HepG2 (cell line): ENCODE data around the gene FOSL2. TPM values are rescaled to one million over a fixed set of nuclear protein-coding genes. Genes with fewer than 3 reads are reported as not detected.

Source experiments
- CHD4 ChIP-seq: fragments of 200-600 bp; sonication (generic); IDR thresholded peaks from 2 replicates; pipeline ENCODE4 v1.7.0; 2017; ENCODE audit warnings: mild to moderate bottlenecking, low read length, borderline replicate concordance
- ETV5 ChIP-seq: IDR thresholded peaks from 2 replicates; pipeline ENCODE4 v1.6.1; 2018; ENCODE audit warnings: missing biosample characterization, missing genetic modification reagents, inconsistent platforms, borderline replicate concordance
- FOXK2 ChIP-seq: fragments of 450-650 bp; IDR thresholded peaks from 2 replicates; pipeline ENCODE4 v1.6.1; 2016
- HNF4A ChIP-seq: sonication (generic); formaldehyde crosslinking; IDR thresholded peaks from 2 replicates; pipeline ENCODE4 v1.4.0; 2020; ENCODE audit warnings: missing genetic modification reagents
- HOXA3 ChIP-seq: sonication (generic); formaldehyde crosslinking; IDR thresholded peaks from 2 replicates; pipeline ENCODE4 v1.5.0; 2020; ENCODE audit warnings: missing genetic modification reagents
- MEF2D ChIP-seq: sonication (generic); formaldehyde crosslinking; IDR thresholded peaks from 2 replicates; pipeline ENCODE4 v1.5.1; 2020; ENCODE audit warnings: mild to moderate bottlenecking, missing genetic modification reagents
- MIER2 ChIP-seq: IDR thresholded peaks from 2 replicates; pipeline ENCODE4 v1.6.1; 2016; ENCODE audit warnings: missing biosample characterization, missing genetic modification reagents
- NR2F1 ChIP-seq, 2 experiments: fragments of 450-650 bp in 1 of 2; formaldehyde crosslinking in 1 of 2; IDR thresholded peaks; 2 replicates each; pipeline versions ENCODE4 v1.5.0 to v1.6.1; 2016 to 2020; ENCODE audit warnings: mild to moderate bottlenecking in 1 of 2, missing compliant biosample characterization in 1 of 2, missing genetic modification reagents in 1 of 2, moderate library complexity in 1 of 2
- SIN3A ChIP-seq: IDR thresholded peaks from 2 replicates; pipeline ENCODE4 v1.6.1; 2011; ENCODE audit warnings: low read depth, mild to moderate bottlenecking, control low read depth, low read length, borderline replicate concordance
- SNRNP70 ChIP-seq: fragments of 200-400 bp; formaldehyde crosslinking; IDR thresholded peaks from 2 replicates; pipeline ENCODE4 v1.6.1; 2017; ENCODE audit warnings: mild to moderate bottlenecking, low read depth, low read length, moderate library complexity
- THAP11 ChIP-seq: IDR thresholded peaks from 2 replicates; pipeline ENCODE4 v1.6.1; 2016; ENCODE audit warnings: missing biosample characterization, missing genetic modification reagents
- ZMAT3 ChIP-seq: sonication (generic); formaldehyde crosslinking; conservative IDR thresholded peaks from 2 replicates; pipeline ENCODE4 v1.7.0; 2021; ENCODE audit warnings: missing genetic modification reagents
- ZNF232 ChIP-seq: sonication (generic); formaldehyde crosslinking; IDR thresholded peaks from 2 replicates; pipeline ENCODE4 v1.4.0; 2020; ENCODE audit warnings: missing genetic modification reagents, borderline replicate concordance
- ZNF547 ChIP-seq: sonication (generic); formaldehyde crosslinking; IDR thresholded peaks from 2 replicates; pipeline ENCODE4 v1.5.1; 2020; ENCODE audit warnings: mild to moderate bottlenecking, missing genetic modification reagents
- ZNF552 ChIP-seq: sonication (generic); formaldehyde crosslinking; IDR thresholded peaks from 2 replicates; pipeline ENCODE4 v1.9.0; 2022; ENCODE audit warnings: missing genetic modification reagents, mild to moderate bottlenecking, borderline replicate concordance
- ZNF747 ChIP-seq: sonication (generic); formaldehyde crosslinking; IDR thresholded peaks from 2 replicates; pipeline ENCODE4 v1.8.1; 2023; ENCODE audit warnings: missing genetic modification reagents, mild to moderate bottlenecking, borderline replicate concordance
- ZNF75D ChIP-seq: sonication (generic); formaldehyde crosslinking; IDR thresholded peaks from 2 replicates; pipeline ENCODE4 v1.8.1; 2023; ENCODE audit warnings: missing genetic modification reagents, mild to moderate bottlenecking, borderline replicate concordance
- polyA plus RNA-seq, 8 experiments: library from polyadenylated mRNA; depleted of rRNA in 3 of 8; stranded (reverse) in 7 of 8; unstranded in 1 of 8; fragments of >200 nt; fragmentation: Illumina TruSeq in 4 of 8; extraction: Trizol in 4 of 8; gene quantifications; 2 replicates each; pipeline versions ENCODE4 v1.2.1 to v1.2.3, GENCODE V29; 2011 to 2016; ENCODE audit warnings: low read depth in 4 of 8, missing spikeins in 1 of 8, mixed read lengths in 1 of 8; ENCODE audit not compliant: insufficient read depth in 1 of 8
- total RNA-seq, 5 experiments: library from RNA; depleted of rRNA; stranded (reverse); fragments of >200 nt; fragmentation: Illumina TruSeq; extraction: Trizol; gene quantifications; 2 replicates each; pipeline ENCODE4 v1.2.3, GENCODE V29; 2016; ENCODE audit warnings: low read depth in 1 of 5
- TF ChIP-seq, protein P1 (sequence below): sonication (generic); formaldehyde crosslinking; IDR thresholded peaks from 2 replicates; pipeline ENCODE4 v1.8.1; 2022; ENCODE audit warnings: mild to moderate bottlenecking, missing genetic modification reagents
- TF ChIP-seq, protein P2 (sequence below): IDR thresholded peaks from 2 replicates; pipeline ENCODE4 v1.6.1; 2012; ENCODE audit warnings: inconsistent platforms
- TF ChIP-seq, protein P3 (sequence below): sonication (generic); formaldehyde crosslinking; IDR thresholded peaks from 2 replicates; pipeline ENCODE4 v1.4.0; 2020; ENCODE audit warnings: low read depth, mild to moderate bottlenecking, missing genetic modification reagents
- TF ChIP-seq, protein P4 (sequence below): IDR thresholded peaks from 2 replicates; pipeline ENCODE4 v1.6.1; 2012; ENCODE audit warnings: low read depth, low read length, improper control_type of control experiment
- TF ChIP-seq, protein P5 (sequence below): sonication (generic); formaldehyde crosslinking; IDR thresholded peaks from 2 replicates; pipeline ENCODE4 v1.5.1; 2020; ENCODE audit warnings: missing genetic modification reagents, mild to moderate bottlenecking, borderline replicate concordance
- TF ChIP-seq, protein P6 (sequence below): sonication (generic); formaldehyde crosslinking; IDR thresholded peaks from 2 replicates; pipeline ENCODE4 v1.8.1; 2023; ENCODE audit warnings: mild to moderate bottlenecking, missing genetic modification reagents

FOSL2 gene
- total and polyA plus RNA-seq, 2 of the 13 experiments (the other 11 are each of a cell fraction or from before 2014, with no cell fraction given) = 3.4 to 18.1 TPM

DNA sequence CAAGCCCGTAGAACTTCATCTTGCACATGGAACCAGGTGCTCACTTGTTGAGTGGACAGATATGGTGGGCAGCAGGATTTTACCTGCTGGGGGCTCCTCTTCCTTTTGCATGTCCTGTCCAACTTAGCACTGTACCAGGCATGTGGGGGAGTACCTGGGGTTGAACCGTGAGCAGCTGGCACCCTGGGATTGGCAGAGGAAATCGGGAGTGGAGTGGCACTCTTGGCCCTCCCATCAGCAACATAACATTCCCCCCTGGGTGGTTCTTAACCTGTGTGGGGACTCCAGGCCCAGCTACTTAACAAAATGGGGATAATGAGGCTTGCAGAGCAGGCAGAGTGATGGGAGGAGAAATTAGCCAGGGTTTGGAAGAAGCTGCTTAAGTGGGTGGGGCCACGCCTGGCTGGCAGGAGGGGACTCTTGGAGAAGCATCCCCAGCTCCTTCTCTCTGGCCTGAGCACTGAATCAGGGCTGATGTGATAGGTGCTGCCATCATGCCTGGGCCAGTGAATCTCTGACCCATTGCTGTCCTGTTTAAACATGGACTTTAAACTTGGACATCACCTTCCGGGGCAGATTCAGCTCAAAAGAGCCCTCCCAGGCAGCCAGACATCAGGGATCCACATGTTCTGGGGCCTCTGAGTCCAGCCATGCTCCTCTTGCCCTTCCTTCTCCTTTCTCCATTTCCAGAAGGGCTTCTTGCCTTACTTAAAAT lies 15.5 kb downstream of the FOSL2 start (continued):
- no peak for TF ChIP-seq ZNF232 (CRISPR knock-in tag)
- TF ChIP-seq, protein P1, sequence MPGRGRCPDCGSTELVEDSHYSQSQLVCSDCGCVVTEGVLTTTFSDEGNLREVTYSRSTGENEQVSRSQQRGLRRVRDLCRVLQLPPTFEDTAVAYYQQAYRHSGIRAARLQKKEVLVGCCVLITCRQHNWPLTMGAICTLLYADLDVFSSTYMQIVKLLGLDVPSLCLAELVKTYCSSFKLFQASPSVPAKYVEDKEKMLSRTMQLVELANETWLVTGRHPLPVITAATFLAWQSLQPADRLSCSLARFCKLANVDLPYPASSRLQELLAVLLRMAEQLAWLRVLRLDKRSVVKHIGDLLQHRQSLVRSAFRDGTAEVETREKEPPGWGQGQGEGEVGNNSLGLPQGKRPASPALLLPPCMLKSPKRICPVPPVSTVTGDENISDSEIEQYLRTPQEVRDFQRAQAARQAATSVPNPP (CRISPR knock-in tag) = no peak
- 0 out of 2 replicates have a peak, but pooled peaks have one; percentile 34 for TF ChIP-seq MIER2
- TF ChIP-seq THAP11 (CRISPR knock-in tag) = peak; percentile 31; the same call in 1 of the 2 replicates
- TF ChIP-seq, protein P2, sequence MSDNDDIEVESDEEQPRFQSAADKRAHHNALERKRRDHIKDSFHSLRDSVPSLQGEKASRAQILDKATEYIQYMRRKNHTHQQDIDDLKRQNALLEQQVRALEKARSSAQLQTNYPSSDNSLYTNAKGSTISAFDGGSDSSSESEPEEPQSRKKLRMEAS = peak; percentile 76
- no peak for TF ChIP-seq ZNF552
- peak; percentile 54 to 58; a peak in 1 of 4 replicates for TF ChIP-seq NR2F1 (CRISPR knock-in tag; IDR thresholded peaks at IDR 0.05)
- TF ChIP-seq, protein P3, sequence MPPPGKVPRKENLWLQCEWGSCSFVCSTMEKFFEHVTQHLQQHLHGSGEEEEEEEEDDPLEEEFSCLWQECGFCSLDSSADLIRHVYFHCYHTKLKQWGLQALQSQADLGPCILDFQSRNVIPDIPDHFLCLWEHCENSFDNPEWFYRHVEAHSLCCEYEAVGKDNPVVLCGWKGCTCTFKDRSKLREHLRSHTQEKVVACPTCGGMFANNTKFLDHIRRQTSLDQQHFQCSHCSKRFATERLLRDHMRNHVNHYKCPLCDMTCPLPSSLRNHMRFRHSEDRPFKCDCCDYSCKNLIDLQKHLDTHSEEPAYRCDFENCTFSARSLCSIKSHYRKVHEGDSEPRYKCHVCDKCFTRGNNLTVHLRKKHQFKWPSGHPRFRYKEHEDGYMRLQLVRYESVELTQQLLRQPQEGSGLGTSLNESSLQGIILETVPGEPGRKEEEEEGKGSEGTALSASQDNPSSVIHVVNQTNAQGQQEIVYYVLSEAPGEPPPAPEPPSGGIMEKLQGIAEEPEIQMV (CRISPR knock-in tag) = no peak
- TF ChIP-seq ETV5 (CRISPR knock-in tag) = peak; percentile 70; the same call in 1 of the 2 replicates
- TF ChIP-seq ZMAT3 (CRISPR knock-in tag) = no peak
- peak; percentile 36; the same call in 1 of the 2 replicates for TF ChIP-seq HOXA3 (CRISPR knock-in tag)
- no peak for TF ChIP-seq ZNF547
- no peak for TF ChIP-seq ZNF747 (CRISPR knock-in tag)
- no peak for TF ChIP-seq SNRNP70
- TF ChIP-seq, protein P4, sequence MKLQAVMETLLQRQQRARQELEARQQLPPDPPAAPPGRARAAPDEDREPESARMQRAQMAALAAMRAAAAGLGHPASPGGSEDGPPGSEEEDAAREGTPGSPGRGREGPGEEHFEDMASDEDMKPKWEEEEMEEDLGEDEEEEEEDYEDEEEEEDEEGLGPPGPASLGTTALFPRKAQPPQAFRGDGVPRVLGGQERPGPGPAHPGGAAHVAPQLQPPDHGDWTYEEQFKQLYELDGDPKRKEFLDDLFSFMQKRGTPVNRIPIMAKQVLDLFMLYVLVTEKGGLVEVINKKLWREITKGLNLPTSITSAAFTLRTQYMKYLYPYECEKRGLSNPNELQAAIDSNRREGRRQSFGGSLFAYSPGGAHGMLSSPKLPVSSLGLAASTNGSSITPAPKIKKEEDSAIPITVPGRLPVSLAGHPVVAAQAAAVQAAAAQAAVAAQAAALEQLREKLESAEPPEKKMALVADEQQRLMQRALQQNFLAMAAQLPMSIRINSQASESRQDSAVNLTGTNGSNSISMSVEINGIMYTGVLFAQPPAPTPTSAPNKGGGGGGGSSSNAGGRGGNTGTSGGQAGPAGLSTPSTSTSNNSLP = no peak
- TF ChIP-seq FOXK2 = no peak
- TF ChIP-seq, protein P5, sequence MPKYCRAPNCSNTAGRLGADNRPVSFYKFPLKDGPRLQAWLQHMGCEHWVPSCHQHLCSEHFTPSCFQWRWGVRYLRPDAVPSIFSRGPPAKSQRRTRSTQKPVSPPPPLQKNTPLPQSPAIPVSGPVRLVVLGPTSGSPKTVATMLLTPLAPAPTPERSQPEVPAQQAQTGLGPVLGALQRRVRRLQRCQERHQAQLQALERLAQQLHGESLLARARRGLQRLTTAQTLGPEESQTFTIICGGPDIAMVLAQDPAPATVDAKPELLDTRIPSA (CRISPR knock-in tag) = no peak
- no peak for TF ChIP-seq CHD4
- TF ChIP-seq MEF2D (CRISPR knock-in tag) = 0 out of 2 replicates have a peak, but pooled peaks have one; percentile 39
- peak; percentile 95 for TF ChIP-seq HNF4A (CRISPR knock-in tag)
- TF ChIP-seq, protein P6, sequence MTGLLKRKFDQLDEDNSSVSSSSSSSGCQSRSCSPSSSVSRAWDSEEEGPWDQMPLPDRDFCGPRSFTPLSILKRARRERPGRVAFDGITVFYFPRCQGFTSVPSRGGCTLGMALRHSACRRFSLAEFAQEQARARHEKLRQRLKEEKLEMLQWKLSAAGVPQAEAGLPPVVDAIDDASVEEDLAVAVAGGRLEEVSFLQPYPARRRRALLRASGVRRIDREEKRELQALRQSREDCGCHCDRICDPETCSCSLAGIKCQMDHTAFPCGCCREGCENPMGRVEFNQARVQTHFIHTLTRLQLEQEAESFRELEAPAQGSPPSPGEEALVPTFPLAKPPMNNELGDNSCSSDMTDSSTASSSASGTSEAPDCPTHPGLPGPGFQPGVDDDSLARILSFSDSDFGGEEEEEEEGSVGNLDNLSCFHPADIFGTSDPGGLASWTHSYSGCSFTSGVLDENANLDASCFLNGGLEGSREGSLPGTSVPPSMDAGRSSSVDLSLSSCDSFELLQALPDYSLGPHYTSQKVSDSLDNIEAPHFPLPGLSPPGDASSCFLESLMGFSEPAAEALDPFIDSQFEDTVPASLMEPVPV (CRISPR knock-in tag) = no peak
- no peak for TF ChIP-seq SIN3A
- TF ChIP-seq ZNF75D (CRISPR knock-in tag) = no peak
